ENCODE data around the gene DSCAML1. TPM values are rescaled to one million over a fixed set of nuclear protein-coding genes. Genes with fewer than 3 reads are reported as not detected.
"Not testable (repeated sequence)": the region's sequence is repeated elsewhere in the genome, so short reads cannot be mapped to it uniquely, and the experiment has no call there.

The DSCAML1 gene
- total RNA-seq, 4 donors from 2014 or later: 0.20 to 1.1 (median 0.36) TPM

- no peaks in the 10 kb centered on the region for H3K4me1 ChIP-seq
- H3K36me3 ChIP-seq: no peaks in the 10 kb centered on the region
- TF ChIP-seq POLR2A (IDR thresholded peaks at IDR 0.05): no peak
- H3K9me3 ChIP-seq: peaks cover 0 to 23% (median 0%) of the 10 kb centered on the region in 4 donors
- no peaks in the 10 kb centered on the region for H3K27me3 ChIP-seq
- WGBS, 2 donors: 74 to 85% methylated on average over 9 of the region's 9 CpGs
- H3K27ac ChIP-seq: no peak overlapping the region
- H3K4me3 ChIP-seq: no peak overlapping the region
- no peak for DNase-seq (ENCODE audit: low spot score in 2 of 2)
Observed at GRCh38 chr11:117457835-117458234, 339.2 kb downstream of the DSCAML1 start.

DNA sequence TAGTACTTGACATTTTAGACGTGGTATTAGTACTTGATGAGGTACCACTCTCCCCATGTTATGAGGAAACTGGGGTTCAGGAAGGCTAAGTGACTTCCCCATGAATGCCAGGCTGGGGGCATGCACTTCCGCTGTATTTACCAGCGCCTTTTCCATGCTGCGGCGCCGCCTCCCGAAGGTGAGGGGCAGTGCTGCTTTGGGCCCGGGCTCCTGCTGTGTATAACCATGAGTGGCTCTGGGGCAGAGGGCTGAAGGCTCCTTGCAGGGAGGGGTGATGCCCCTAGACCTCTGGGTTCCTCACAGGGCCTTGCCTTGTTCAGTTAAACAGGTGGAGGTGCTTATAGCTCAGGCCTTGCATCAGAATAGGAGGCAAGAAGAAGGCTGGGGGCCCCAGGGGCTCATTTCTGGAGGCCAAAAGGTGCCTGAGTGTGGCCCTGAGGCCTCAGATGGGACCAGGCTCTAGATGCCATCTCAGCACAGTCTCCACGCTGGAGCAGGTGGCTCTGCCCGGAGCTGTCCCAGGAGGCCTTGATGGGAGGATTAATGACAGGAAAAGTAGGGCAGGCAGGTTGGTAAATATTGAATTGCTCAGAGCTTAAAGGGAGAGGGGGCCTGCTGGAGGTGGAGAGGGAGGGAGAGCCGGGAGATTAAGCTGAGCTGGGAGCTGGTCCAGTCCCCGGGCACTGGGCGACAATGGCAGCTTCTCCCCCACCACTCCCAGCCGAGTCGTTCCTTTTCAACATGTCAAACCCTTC is 339.8 kb downstream of the DSCAML1 start:
- no peaks in the 10 kb centered on the region for H3K4me1 ChIP-seq
- no peak overlapping the region for H3K4me3 ChIP-seq
- H3K36me3 ChIP-seq: no peaks in the 10 kb centered on the region
- no peak for DNase-seq (ENCODE audit: low spot score in 2 of 2)
- TF ChIP-seq EP300 (IDR thresholded peaks at IDR 0.05) (no peak), POLR2A (IDR thresholded peaks at IDR 0.05) (no peak)
- TF ChIP-seq, protein P1, sequence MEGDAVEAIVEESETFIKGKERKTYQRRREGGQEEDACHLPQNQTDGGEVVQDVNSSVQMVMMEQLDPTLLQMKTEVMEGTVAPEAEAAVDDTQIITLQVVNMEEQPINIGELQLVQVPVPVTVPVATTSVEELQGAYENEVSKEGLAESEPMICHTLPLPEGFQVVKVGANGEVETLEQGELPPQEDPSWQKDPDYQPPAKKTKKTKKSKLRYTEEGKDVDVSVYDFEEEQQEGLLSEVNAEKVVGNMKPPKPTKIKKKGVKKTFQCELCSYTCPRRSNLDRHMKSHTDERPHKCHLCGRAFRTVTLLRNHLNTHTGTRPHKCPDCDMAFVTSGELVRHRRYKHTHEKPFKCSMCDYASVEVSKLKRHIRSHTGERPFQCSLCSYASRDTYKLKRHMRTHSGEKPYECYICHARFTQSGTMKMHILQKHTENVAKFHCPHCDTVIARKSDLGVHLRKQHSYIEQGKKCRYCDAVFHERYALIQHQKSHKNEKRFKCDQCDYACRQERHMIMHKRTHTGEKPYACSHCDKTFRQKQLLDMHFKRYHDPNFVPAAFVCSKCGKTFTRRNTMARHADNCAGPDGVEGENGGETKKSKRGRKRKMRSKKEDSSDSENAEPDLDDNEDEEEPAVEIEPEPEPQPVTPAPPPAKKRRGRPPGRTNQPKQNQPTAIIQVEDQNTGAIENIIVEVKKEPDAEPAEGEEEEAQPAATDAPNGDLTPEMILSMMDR (IDR thresholded peaks at IDR 0.05): no peak
- peaks cover 0 to 27% (median 0%) of the 10 kb centered on the region in 4 donors for H3K9me3 ChIP-seq
- H3K27me3 ChIP-seq: no peaks in the 10 kb centered on the region
- H3K27ac ChIP-seq: no peak overlapping the region
- 82 to 85% methylated on average over 13 to 15 of the region's 15 CpGs for WGBS, 2 donors

- H3K27ac ChIP-seq; DNase-seq (ENCODE audit: low spot score in 2 of 2); H3K36me3 ChIP-seq; H3K4me3 ChIP-seq; H3K4me1 ChIP-seq; H3K27me3 ChIP-seq: not testable (repeated sequence)
- H3K9me3 ChIP-seq: peaks cover 0 to 27% (median 0%) of the 10 kb centered on the region in 4 donors
- 87 to 90% methylated on average over 8 of the region's 8 CpGs for WGBS, 2 donors
Observed at GRCh38 chr11:117456721-117457029, 340.3 kb downstream of the DSCAML1 start.

GRCh38 chr11:117456027-117456720 is 340.8 kb downstream of the DSCAML1 start:
- 71 to 78% methylated on average over 7 of the region's 7 CpGs for WGBS, 2 donors
- no peak for DNase-seq (ENCODE audit: low spot score in 2 of 2)
- H3K27me3 ChIP-seq: no peaks in the 10 kb centered on the region
- no peak overlapping the region for H3K4me3 ChIP-seq
- H3K27ac ChIP-seq: no peak overlapping the region
- no peaks in the 10 kb centered on the region for H3K4me1 ChIP-seq
- H3K36me3 ChIP-seq: no peaks in the 10 kb centered on the region
- TF ChIP-seq POLR2A (IDR thresholded peaks at IDR 0.05) (no peak), EP300 (IDR thresholded peaks at IDR 0.05) (no peak)
- TF ChIP-seq, protein P1 (IDR thresholded peaks at IDR 0.05): no peak
- H3K9me3 ChIP-seq: peaks cover 0 to 27% (median 0%) of the 10 kb centered on the region in 4 donors

DNA sequence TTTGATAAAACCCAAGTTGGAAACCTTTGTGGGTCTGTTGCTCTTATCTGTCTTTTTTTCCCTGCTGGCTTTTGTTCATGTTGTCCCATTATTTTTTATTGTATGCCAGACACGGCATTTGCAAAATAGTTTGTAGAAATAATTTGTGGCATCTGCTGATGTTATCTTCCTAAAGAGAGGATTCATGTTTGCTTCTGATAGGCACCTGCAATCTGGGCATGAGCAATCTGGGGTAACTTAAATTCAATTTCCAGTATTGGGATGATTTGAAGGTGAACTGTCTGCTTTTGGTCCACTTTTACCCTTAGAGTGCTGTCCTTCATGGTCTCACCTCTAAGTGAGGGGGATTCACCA is 342.5 kb downstream of the DSCAML1 start:
- DNase-seq (ENCODE audit: low spot score in 2 of 2): no peak
- H3K9me3 ChIP-seq: peaks cover 0 to 27% (median 0%) of the 10 kb centered on the region in 4 donors
- no peaks in the 10 kb centered on the region for H3K4me1 ChIP-seq
- H3K36me3 ChIP-seq: no peaks in the 10 kb centered on the region
- no peak overlapping the region for H3K4me3 ChIP-seq
- no peak overlapping the region for H3K27ac ChIP-seq
- H3K27me3 ChIP-seq: no peaks in the 10 kb centered on the region
- TF ChIP-seq EP300 (IDR thresholded peaks at IDR 0.05): no peak
- TF ChIP-seq POLR2A (IDR thresholded peaks at IDR 0.05): no peak
- TF ChIP-seq, protein P1 (IDR thresholded peaks at IDR 0.05): no peak
- WGBS, 2 donors: 78 to 88% methylated on average over 1 of the region's 1 CpG

- peaks cover 0 to 27% (median 0%) of the 10 kb centered on the region in 4 donors for H3K9me3 ChIP-seq
- 93% methylated on average over 6 of the region's 6 CpGs for WGBS, 2 donors
- TF ChIP-seq EP300 (IDR thresholded peaks at IDR 0.05) (no peak), POLR2A (IDR thresholded peaks at IDR 0.05) (no peak)
- TF ChIP-seq, protein P1 (IDR thresholded peaks at IDR 0.05): no peak
- no peaks in the 10 kb centered on the region for H3K4me1 ChIP-seq
- H3K27ac ChIP-seq: no peak overlapping the region
- H3K4me3 ChIP-seq: no peak overlapping the region
- DNase-seq (ENCODE audit: low spot score in 2 of 2): no peak
- no peaks in the 10 kb centered on the region for H3K36me3 ChIP-seq
- H3K27me3 ChIP-seq: no peaks in the 10 kb centered on the region
Observed at GRCh38 chr11:117453886-117454563, 343.0 kb downstream of the DSCAML1 start.

All from tibial nerve (tissue), 4 donors.